ENCODE measurements around the gene OLA1. TPM values are rescaled to one million over a fixed set of nuclear protein-coding genes. Genes with fewer than 3 reads are reported as not detected.
"Not testable (repeated sequence)": the region's sequence is repeated elsewhere in the genome, so short reads cannot be mapped to it uniquely, and the experiment has no call there.

The OLA1 gene
- total RNA-seq, 1 experiment from 2014 or later, result 109 TPM

- TF ChIP-seq ZBTB43 (CRISPR knock-in tag; IDR thresholded peaks at IDR 0.05), result no peak
These were observed 1.4 kb downstream of the OLA1 start (continued) for GRCh38 chr2:174246944-174247381.

GRCh38 chr2:174245628-174246027 is 2.7 kb downstream of the OLA1 start:
- H3K27ac Mint-ChIP-seq; CTCF ChIA-PET; POLR2A ChIA-PET; ATAC-seq; H3K9me3 Mint-ChIP-seq; DNase-seq (ENCODE audit: low spot score); H3K4me3 Mint-ChIP-seq: not testable (repeated sequence)
- H3K4me1 Mint-ChIP-seq, result peaks cover 25% of the 10 kb centered on the region
- peaks cover 13% of the 10 kb centered on the region for H3K27me3 Mint-ChIP-seq (ENCODE audit: low read depth)
- H3K36me3 Mint-ChIP-seq, result peaks cover 23% of the 10 kb centered on the region

- H3K9me3 Mint-ChIP-seq, result no peaks in the 10 kb centered on the region
- no peak for ATAC-seq
- H3K36me3 Mint-ChIP-seq, result peaks cover 23% of the 10 kb centered on the region
- H3K4me1 Mint-ChIP-seq, result peaks cover 25% of the 10 kb centered on the region
- no peak for DNase-seq (ENCODE audit: low spot score)
- peaks cover 10% of the 10 kb centered on the region for H3K27me3 Mint-ChIP-seq (ENCODE audit: low read depth)
- TF ChIP-seq ZNF416 (CRISPR knock-in tag; IDR thresholded peaks at IDR 0.05) (no peak), EMX1 (CRISPR knock-in tag; IDR thresholded peaks at IDR 0.05) (no peak), ELF4 (CRISPR knock-in tag; IDR thresholded peaks at IDR 0.05; ENCODE audit: low read depth) (no peak), ZNF263 (CRISPR knock-in tag; IDR thresholded peaks at IDR 0.05; ENCODE audit: low read depth) (no peak), ZNF423 (CRISPR knock-in tag; IDR thresholded peaks at IDR 0.05) (no peak), TP53 (CRISPR knock-in tag; IDR thresholded peaks at IDR 0.05) (no peak), NR2C2 (CRISPR knock-in tag; IDR thresholded peaks at IDR 0.05) (no peak), MXD4 (CRISPR knock-in tag; IDR thresholded peaks at IDR 0.05; ENCODE audit: borderline replicate concordance) (no peak), PRRX2 (CRISPR knock-in tag; IDR thresholded peaks at IDR 0.05) (no peak)
- no peak overlapping the region for H3K27ac Mint-ChIP-seq
- ChIA-PET CTCF (interaction anchor here (1.0 kb wide), 1 partner anchor 68 kb away, joined by 4 read pairs; no protein-coding TSS in a partner anchor), POLR2A (no interaction called here)
- H3K4me3 Mint-ChIP-seq, result no peak overlapping the region
These were observed 3.3 kb downstream of the OLA1 start for GRCh38 chr2:174245065-174245464.

- DNase-seq (ENCODE audit: low spot score) (no peak), ATAC-seq (no peak)
- POLR2A ChIA-PET, result no interaction called here
- Mint-ChIP-seq H3K4me3 (no peak overlapping the region), H3K4me1 (peaks cover 22% of the 10 kb centered on the region), H3K27ac (peak overlapping the region; percentile 66; the same call in 1 of the 2 replicates), H3K36me3 (peaks cover 23% of the 10 kb centered on the region), H3K9me3 (no peaks in the 10 kb centered on the region), H3K27me3 (ENCODE audit: low read depth) (no peaks in the 10 kb centered on the region; the same call in 1 of the 2 replicates)
- TF ChIP-seq OVOL2 (CRISPR knock-in tag; IDR thresholded peaks at IDR 0.05; ENCODE audit: borderline replicate concordance), result no peak
- no peak for TF ChIP-seq ATF3 (CRISPR knock-in tag; conservative IDR thresholded peaks at IDR 0.05)
- no peak for TF ChIP-seq MAX (CRISPR knock-in tag; IDR thresholded peaks at IDR 0.05)
- no peak for TF ChIP-seq CBFB (CRISPR knock-in tag; IDR thresholded peaks at IDR 0.05; ENCODE audit: low read depth)
- no peak for TF ChIP-seq E2F5 (CRISPR knock-in tag; IDR thresholded peaks at IDR 0.05)
- TF ChIP-seq NR2C2 (CRISPR knock-in tag; IDR thresholded peaks at IDR 0.05), result no peak
- no peak for TF ChIP-seq SMAD4 (CRISPR knock-in tag; IDR thresholded peaks at IDR 0.05)
- no peak for TF ChIP-seq ZNF423 (CRISPR knock-in tag; IDR thresholded peaks at IDR 0.05)
- TF ChIP-seq ARID4B (CRISPR knock-in tag; IDR thresholded peaks at IDR 0.05; ENCODE audit: borderline replicate concordance), result no peak
- TF ChIP-seq GTF2I (CRISPR knock-in tag; conservative IDR thresholded peaks at IDR 0.05), result no peak
- no peak for TF ChIP-seq ATF6 (CRISPR knock-in tag; IDR thresholded peaks at IDR 0.05)
- CTCF ChIA-PET, result no interaction called here
These were observed 4.5 kb downstream of the OLA1 start for GRCh38 chr2:174243812-174244211.

All from WTC11 (cell line).